Renal cortical epithelial cell (primary cell): ENCODE data around the gene STOX2. TPM values are rescaled to one million over a fixed set of nuclear protein-coding genes. Genes with fewer than 3 reads are reported as not detected.

Source experiments
- DNase-seq: peaks from one replicate; pipeline ENCODE4 v3.0.0-alpha.2; 2011; ENCODE audit warnings: low read depth
- total RNA-seq: library from RNA; depleted of rRNA; stranded (reverse); fragments of >200 nt; gene quantifications from 2 replicates; pipeline ENCODE4 v1.2.3, GENCODE V29; 2014

STOX2 gene
- 4.5 and 16.4 TPM in 2 replicates for total RNA-seq

- peak; percentile 66 for DNase-seq
Observed at GRCh38 chr4:183905081-183905592, at the start of gene STOX2. TSS of gene STOX2 (plus strand) at chr4:183905307. CDS start at chr4:183906791, 1,484 bp downstream.

GRCh38 chr4:183855323-183856190, 49.5 kb upstream of the STOX2 start:
- DNase-seq: no peak

- no peak for DNase-seq
Observed at GRCh38 chr4:183857040-183857439, 48.1 kb upstream of the STOX2 start.

GRCh38 chr4:183858011-183858615, 47.0 kb upstream of the STOX2 start:
- no peak for DNase-seq

- DNase-seq: no peak
Observed at GRCh38 chr4:183860119-183860518, 45.0 kb upstream of the STOX2 start.

- no peak for DNase-seq
Observed at GRCh38 chr4:183860731-183861130, 44.4 kb upstream of the STOX2 start.

- DNase-seq: no peak
Observed at GRCh38 chr4:183861426-183861825, 43.7 kb upstream of the STOX2 start.

- DNase-seq: no peak
Observed at GRCh38 chr4:183863155-183863825, 41.8 kb upstream of the STOX2 start.

- DNase-seq: no peak
Observed at GRCh38 chr4:183867247-183867646, 37.9 kb upstream of the STOX2 start.

GRCh38 chr4:183870997-183871396, 34.1 kb upstream of the STOX2 start:
- DNase-seq: no peak

GRCh38 chr4:183871581-183871980, 33.5 kb upstream of the STOX2 start:
- no peak for DNase-seq

- no peak for DNase-seq
Observed at GRCh38 chr4:183872531-183872930, 32.6 kb upstream of the STOX2 start.

- DNase-seq: peak; percentile 10
Observed at GRCh38 chr4:183873409-183874185, 31.5 kb upstream of the STOX2 start.

- no peak for DNase-seq
Observed at GRCh38 chr4:183875251-183875825, 29.8 kb upstream of the STOX2 start.

GRCh38 chr4:183876268-183876934, 28.7 kb upstream of the STOX2 start:
- DNase-seq: peak; percentile 80

- no peak for DNase-seq
Observed at GRCh38 chr4:183878251-183878970, 26.7 kb upstream of the STOX2 start.

GRCh38 chr4:183885205-183885720, 19.8 kb upstream of the STOX2 start:
- no peak for DNase-seq

- DNase-seq: no peak
Observed at GRCh38 chr4:183887351-183887750, 17.8 kb upstream of the STOX2 start.

- no peak for DNase-seq
Observed at GRCh38 chr4:183888564-183888963, 16.5 kb upstream of the STOX2 start.

GRCh38 chr4:183889190-183889589, 15.9 kb upstream of the STOX2 start:
- no peak for DNase-seq
